ENCODE results near the gene OR9K2. TPM values are rescaled to one million over a fixed set of nuclear protein-coding genes. Genes with fewer than 3 reads are reported as not detected.

OR9K2 gene
- not detected for total RNA-seq

- no peaks in the 10 kb centered on the region for H3K9me3 ChIP-seq
- no peak within 1 kb of the TSS for H3K27ac ChIP-seq
- ATAC-seq (ENCODE audit: insufficient number of reproducible peaks, low FRiP score, low read depth) (no peak), DNase-seq (ENCODE audit: low spot score) (no peak)
- no peaks in the 10 kb centered on the region for H3K36me3 ChIP-seq
- H3K27me3 ChIP-seq (replicated peaks; ENCODE audit: insufficient read depth) = no peaks in the 10 kb centered on the region
- no peaks in the 10 kb centered on the region for H3K4me1 ChIP-seq (ENCODE audit: control insufficient read depth in 1 of 2, low read depth in 2 of 2)
- TF ChIP-seq CTCF (IDR thresholded peaks at IDR 0.05) = no peak
- no peak within 1 kb of the TSS for H3K4me3 ChIP-seq
Measured at GRCh38 chr12:55126106-55126505, at the start of gene OR9K2. OR9K2 (plus strand) TSS chr12:55126406; CDS start chr12:55129835, 3,429 bp downstream.

- Histone ChIP-seq H3K27me3 (replicated peaks; ENCODE audit: insufficient read depth) (no peaks in the 10 kb centered on the region), H3K27ac (no peak overlapping the region), H3K4me3 (no peak overlapping the region), H3K36me3 (no peaks in the 10 kb centered on the region), H3K4me1 (ENCODE audit: control insufficient read depth in 1 of 2, low read depth in 2 of 2) (no peaks in the 10 kb centered on the region), H3K9me3 (no peaks in the 10 kb centered on the region)
- no peak for TF ChIP-seq CTCF (IDR thresholded peaks at IDR 0.05)
- DNase-seq (ENCODE audit: low spot score) = no peak
- no peak for ATAC-seq (ENCODE audit: insufficient number of reproducible peaks, low FRiP score, low read depth)
Measured at GRCh38 chr12:55092579-55092978, 33.6 kb upstream of the OR9K2 start.

- Histone ChIP-seq H3K36me3 (no peaks in the 10 kb centered on the region), H3K27ac (no peak overlapping the region), H3K27me3 (replicated peaks; ENCODE audit: insufficient read depth) (no peaks in the 10 kb centered on the region), H3K4me1 (ENCODE audit: control insufficient read depth in 1 of 2, low read depth in 2 of 2) (no peaks in the 10 kb centered on the region), H3K4me3 (no peak overlapping the region), H3K9me3 (no peaks in the 10 kb centered on the region)
- no peak for TF ChIP-seq CTCF (IDR thresholded peaks at IDR 0.05)
- DNase-seq (ENCODE audit: low spot score) = no peak
- ATAC-seq (ENCODE audit: insufficient number of reproducible peaks, low FRiP score, low read depth) = no peak
Measured at GRCh38 chr12:55112378-55112875, 13.8 kb upstream of the OR9K2 start.

GRCh38 chr12:55116152-55116551 is 10.1 kb upstream of the OR9K2 start:
- Histone ChIP-seq H3K4me3 (no peak overlapping the region), H3K4me1 (ENCODE audit: control insufficient read depth in 1 of 2, low read depth in 2 of 2) (no peaks in the 10 kb centered on the region), H3K27ac (no peak overlapping the region), H3K9me3 (no peaks in the 10 kb centered on the region), H3K36me3 (no peaks in the 10 kb centered on the region), H3K27me3 (replicated peaks; ENCODE audit: insufficient read depth) (no peaks in the 10 kb centered on the region)
- no peak for TF ChIP-seq CTCF (IDR thresholded peaks at IDR 0.05)
- DNase-seq (ENCODE audit: low spot score) = no peak
- no peak for ATAC-seq (ENCODE audit: insufficient number of reproducible peaks, low FRiP score, low read depth)

GRCh38 chr12:55132816-55133215 is 6.6 kb downstream of the OR9K2 start:
- ATAC-seq (ENCODE audit: insufficient number of reproducible peaks, low FRiP score, low read depth) (no peak), DNase-seq (ENCODE audit: low spot score) (no peak)
- Histone ChIP-seq H3K36me3 (no peaks in the 10 kb centered on the region), H3K4me3 (no peak overlapping the region), H3K27me3 (replicated peaks; ENCODE audit: insufficient read depth) (no peaks in the 10 kb centered on the region), H3K4me1 (ENCODE audit: control insufficient read depth in 1 of 2, low read depth in 2 of 2) (no peaks in the 10 kb centered on the region), H3K9me3 (no peaks in the 10 kb centered on the region), H3K27ac (no peak overlapping the region)
- TF ChIP-seq CTCF (IDR thresholded peaks at IDR 0.05) = no peak
